DND-41 (cell line): ENCODE data around the gene SDCCAG8.

ENCODE experiments used
- ATAC-seq: fragments of 200-7000 bp; cut with Tn5 transposase; 3 replicates; pipeline ENCODE4 v1.9.1; 2021; ENCODE audit warnings: low read depth; ENCODE audit not compliant: insufficient read depth
- DNase-seq: peaks from one replicate; pipeline ENCODE4 v3.0.0-alpha.2; 2020
- H2AFZ ChIP-seq: 2 replicates; pipeline ENCODE4 v1.6.0; 2012; ENCODE audit warnings: low read depth, low read length
- H3K27ac ChIP-seq: 2 replicates; pipeline ENCODE4 v1.5.1; 2012; ENCODE audit warnings: low read length, inconsistent platforms
- H3K27me3 ChIP-seq: fragments of 200-600 bp; sonication (generic); 2 replicates; pipeline ENCODE4 v1.6.0; 2012; ENCODE audit warnings: low read length, mild to moderate bottlenecking, inconsistent platforms; ENCODE audit not compliant: insufficient read depth, poor library complexity
- H3K36me3 ChIP-seq: 2 replicates; pipeline ENCODE4 v1.5.1; 2012; ENCODE audit warnings: low read length, inconsistent platforms; ENCODE audit not compliant: insufficient read depth
- H3K4me1 ChIP-seq: 2 replicates; pipeline ENCODE4 v1.5.1; 2012; ENCODE audit warnings: mild to moderate bottlenecking, low read length; ENCODE audit not compliant: insufficient read depth
- H3K4me2 ChIP-seq: 2 replicates; pipeline ENCODE4 v1.6.0; 2012; ENCODE audit warnings: mild to moderate bottlenecking, moderate library complexity, low read length, inconsistent platforms; ENCODE audit not compliant: insufficient read depth
- H3K4me3 ChIP-seq, 2 experiments: fragments of 200-600 bp in 1 of 2; shearing (Covaris generic) in 1 of 2; 2 replicates each; pipeline ENCODE4 v1.5.1; 2012 to 2016; ENCODE audit warnings: inconsistent platforms in 2 of 2, low read length in 2 of 2, mild to moderate bottlenecking in 2 of 2, low read depth in 1 of 2, moderate library complexity in 1 of 2
- H3K79me2 ChIP-seq: 2 replicates; pipeline ENCODE4 v1.6.0; 2012; ENCODE audit warnings: low read length, inconsistent platforms; ENCODE audit not compliant: insufficient read depth
- H3K9ac ChIP-seq: 2 replicates; pipeline ENCODE4 v1.6.0; 2012; ENCODE audit warnings: low read depth, mild to moderate bottlenecking, inconsistent platforms, low read length, moderate library complexity
- H3K9me3 ChIP-seq: 2 replicates; pipeline ENCODE4 v1.5.1; 2012; ENCODE audit warnings: low read length, moderate library complexity, mild to moderate bottlenecking, inconsistent platforms; ENCODE audit not compliant: insufficient read depth, severe bottlenecking
- H4K20me1 ChIP-seq: 2 replicates; pipeline ENCODE4 v1.6.0; 2012; ENCODE audit warnings: low read length; ENCODE audit not compliant: insufficient read depth
- EZH2 ChIP-seq: IDR thresholded peaks from 3 replicates; pipeline ENCODE4 v1.6.1; 2012; ENCODE audit warnings: borderline replicate concordance, low read depth, mild to moderate bottlenecking, moderate library complexity, low read length, inconsistent platforms; ENCODE audit not compliant: severe bottlenecking
- TF ChIP-seq, protein P1 (sequence below): IDR thresholded peaks from 2 replicates; pipeline ENCODE4 v1.5.1; 2012; ENCODE audit warnings: borderline replicate concordance, low read length, moderate library complexity, mild to moderate bottlenecking; ENCODE audit not compliant: poor library complexity, severe bottlenecking; ENCODE audit errors: extremely low read depth

SDCCAG8 gene

DNA sequence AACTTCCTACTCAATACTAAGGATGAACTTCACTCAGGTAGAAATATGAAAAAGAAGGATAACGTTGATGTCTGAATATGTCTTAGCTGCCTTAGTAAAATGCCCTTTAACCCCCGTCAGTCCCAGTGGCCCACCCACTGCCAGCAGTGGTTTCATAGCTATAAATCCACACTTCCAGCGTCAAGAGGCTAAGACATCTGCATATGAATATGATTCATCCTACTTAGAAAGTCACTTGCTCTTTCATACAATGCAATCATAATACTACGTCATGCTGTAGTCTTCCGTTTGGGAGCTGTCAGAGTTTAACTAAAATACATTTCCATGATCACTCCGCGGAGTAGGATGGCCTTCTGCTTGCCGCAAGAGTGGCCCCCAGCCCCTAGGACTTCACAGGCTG, 247.3 kb downstream of the SDCCAG8 start:
- ATAC-seq (no peak), DNase-seq (no peak)
- Histone ChIP-seq H2AFZ (no peak overlapping the region), H3K4me1 (no peaks in the 10 kb centered on the region), H3K36me3 (peaks cover 31% of the 10 kb centered on the region; the same call in 1 of the 2 replicates), H3K4me2 (no peak overlapping the region), H4K20me1 (no peaks in the 10 kb centered on the region), H3K4me3 (no peak overlapping the region), H3K27ac (no peak overlapping the region), H3K9ac (no peak overlapping the region), H3K79me2 (no peaks in the 10 kb centered on the region), H3K9me3 (no peaks in the 10 kb centered on the region), H3K27me3 (no peaks in the 10 kb centered on the region)
- no peak for TF ChIP-seq EZH2
- TF ChIP-seq, protein P1, sequence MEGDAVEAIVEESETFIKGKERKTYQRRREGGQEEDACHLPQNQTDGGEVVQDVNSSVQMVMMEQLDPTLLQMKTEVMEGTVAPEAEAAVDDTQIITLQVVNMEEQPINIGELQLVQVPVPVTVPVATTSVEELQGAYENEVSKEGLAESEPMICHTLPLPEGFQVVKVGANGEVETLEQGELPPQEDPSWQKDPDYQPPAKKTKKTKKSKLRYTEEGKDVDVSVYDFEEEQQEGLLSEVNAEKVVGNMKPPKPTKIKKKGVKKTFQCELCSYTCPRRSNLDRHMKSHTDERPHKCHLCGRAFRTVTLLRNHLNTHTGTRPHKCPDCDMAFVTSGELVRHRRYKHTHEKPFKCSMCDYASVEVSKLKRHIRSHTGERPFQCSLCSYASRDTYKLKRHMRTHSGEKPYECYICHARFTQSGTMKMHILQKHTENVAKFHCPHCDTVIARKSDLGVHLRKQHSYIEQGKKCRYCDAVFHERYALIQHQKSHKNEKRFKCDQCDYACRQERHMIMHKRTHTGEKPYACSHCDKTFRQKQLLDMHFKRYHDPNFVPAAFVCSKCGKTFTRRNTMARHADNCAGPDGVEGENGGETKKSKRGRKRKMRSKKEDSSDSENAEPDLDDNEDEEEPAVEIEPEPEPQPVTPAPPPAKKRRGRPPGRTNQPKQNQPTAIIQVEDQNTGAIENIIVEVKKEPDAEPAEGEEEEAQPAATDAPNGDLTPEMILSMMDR: no peak

DNA sequence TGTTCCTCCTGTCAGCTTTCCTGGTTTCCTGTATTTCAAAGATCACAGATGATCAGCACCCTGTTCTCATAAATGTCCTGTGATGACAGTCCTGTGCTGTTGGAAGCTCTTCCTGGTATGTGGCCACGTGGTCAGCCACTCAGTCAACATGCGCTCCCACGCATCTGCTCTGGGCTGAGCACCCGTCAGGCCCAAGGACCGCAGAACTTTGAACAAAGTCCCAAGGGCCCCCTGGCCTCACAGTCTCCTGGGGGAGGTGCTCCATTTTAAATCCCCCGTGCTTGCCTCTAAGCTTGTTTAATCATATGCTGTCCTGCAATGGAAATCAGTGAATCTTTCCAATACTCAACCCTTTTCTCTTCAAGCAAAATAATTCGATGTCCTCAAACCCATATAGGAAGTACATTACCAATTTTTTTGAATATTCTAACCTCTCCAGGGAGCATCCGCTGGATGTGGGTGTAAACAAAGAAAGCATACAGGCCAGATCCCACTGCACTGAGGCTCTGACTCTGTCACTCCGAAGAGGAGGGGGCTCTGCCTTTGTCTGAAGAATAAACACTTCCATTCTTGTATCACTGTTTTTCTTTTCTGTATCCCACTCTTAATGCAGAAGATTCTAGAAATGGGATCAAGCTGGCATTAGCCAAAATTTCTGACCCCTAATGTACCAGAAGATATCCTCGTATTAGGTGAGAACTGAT, 250.3 kb downstream of the SDCCAG8 start:
- Histone ChIP-seq H3K27ac (no peak overlapping the region), H3K36me3 (peaks cover 28% of the 10 kb centered on the region), H3K4me2 (no peak overlapping the region), H3K27me3 (no peaks in the 10 kb centered on the region), H3K9me3 (no peaks in the 10 kb centered on the region), H3K79me2 (no peaks in the 10 kb centered on the region), H3K9ac (no peak overlapping the region), H2AFZ (no peak overlapping the region), H3K4me1 (no peaks in the 10 kb centered on the region; the same call in 1 of the 2 replicates), H4K20me1 (no peaks in the 10 kb centered on the region), H3K4me3 (no peak overlapping the region)
- no peak for TF ChIP-seq EZH2
- DNase-seq (no peak), ATAC-seq (no peak)

DNA sequence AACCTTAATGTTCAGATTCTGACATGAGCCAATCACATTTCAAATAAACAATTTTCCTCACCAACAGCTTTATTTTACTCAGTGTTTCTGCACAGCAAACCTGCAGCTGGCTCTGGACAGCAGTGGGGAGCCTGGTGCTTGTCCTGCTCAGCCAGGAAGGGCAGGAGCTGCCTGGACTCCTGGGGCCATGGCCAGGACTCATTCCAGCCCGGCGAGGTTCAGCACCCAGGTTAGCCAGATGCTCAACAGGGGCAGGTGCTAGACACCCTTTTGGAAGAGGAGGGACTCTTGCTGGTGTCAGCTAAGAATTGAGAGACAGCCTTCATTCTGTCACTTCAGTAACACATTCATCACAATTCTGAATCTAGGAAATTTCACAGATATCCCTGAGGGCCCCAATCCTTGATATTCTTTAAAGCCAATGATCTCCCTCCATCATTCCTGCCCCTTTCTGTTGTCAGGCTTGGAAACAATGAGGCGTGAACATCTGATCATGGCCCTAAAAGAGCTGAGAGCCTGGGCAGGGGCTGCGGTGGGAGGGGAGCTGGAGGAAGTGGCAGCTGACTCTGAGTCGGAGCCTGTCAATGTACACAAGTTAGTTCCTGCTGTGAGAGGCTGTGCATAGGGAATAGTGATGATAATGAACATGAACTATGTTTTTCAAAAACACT, 251.3 kb downstream of the SDCCAG8 start:
- Histone ChIP-seq H3K27ac (no peak overlapping the region), H3K4me3 (no peak overlapping the region), H3K9me3 (no peaks in the 10 kb centered on the region), H2AFZ (no peak overlapping the region), H3K4me2 (no peak overlapping the region), H3K79me2 (no peaks in the 10 kb centered on the region), H4K20me1 (no peaks in the 10 kb centered on the region), H3K36me3 (peaks cover 25% of the 10 kb centered on the region), H3K4me1 (no peaks in the 10 kb centered on the region; the same call in 1 of the 2 replicates), H3K27me3 (no peaks in the 10 kb centered on the region), H3K9ac (no peak overlapping the region)
- DNase-seq: no peak
- no peak for TF ChIP-seq EZH2
- TF ChIP-seq, protein P1: no peak
- ATAC-seq: no peak

DNA sequence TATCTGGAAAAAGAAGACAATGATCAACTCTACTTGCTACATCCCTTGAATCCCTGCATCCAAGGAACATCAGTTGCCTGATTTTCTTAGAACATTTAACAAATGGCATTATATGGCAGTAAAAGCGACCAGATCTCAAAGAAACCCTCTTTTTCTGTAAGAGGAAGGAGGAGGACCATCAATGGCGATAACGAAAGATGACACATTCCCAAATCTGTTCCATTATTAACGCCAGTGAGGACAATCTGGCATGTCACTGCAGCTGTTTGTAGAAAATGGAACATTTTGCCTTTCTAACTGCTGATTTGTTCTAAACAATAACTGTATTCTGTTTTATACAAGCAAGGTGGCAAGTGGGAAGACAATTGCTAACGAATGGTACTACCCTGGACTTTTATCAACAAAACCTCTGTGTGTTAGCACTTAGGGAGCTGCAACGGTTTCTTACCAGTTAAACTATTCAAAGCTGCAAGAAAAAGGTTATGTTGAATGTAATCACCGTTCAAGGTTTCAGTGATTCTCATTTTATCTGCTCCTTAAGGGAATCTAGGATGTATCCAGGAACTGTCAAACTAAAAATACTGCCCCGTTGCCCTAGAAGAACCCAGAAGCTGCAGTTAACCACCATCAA, 251.9 kb downstream of the SDCCAG8 start:
- H4K20me1 ChIP-seq: no peaks in the 10 kb centered on the region
- no peaks in the 10 kb centered on the region for H3K27me3 ChIP-seq
- no peaks in the 10 kb centered on the region; the same call in 1 of the 2 replicates for H3K4me1 ChIP-seq
- DNase-seq (no peak), ATAC-seq (no peak)
- TF ChIP-seq, protein P1: no peak
- TF ChIP-seq EZH2: no peak
- no peak overlapping the region for H2AFZ ChIP-seq
- no peaks in the 10 kb centered on the region for H3K9me3 ChIP-seq
- H3K9ac ChIP-seq: no peak overlapping the region
- no peak overlapping the region for H3K4me3 ChIP-seq
- H3K4me2 ChIP-seq: no peak overlapping the region
- 0 out of 2 replicates have a peak overlapping the region, but pooled peaks have one; percentile 32 for H3K27ac ChIP-seq
- peaks cover 25% of the 10 kb centered on the region for H3K36me3 ChIP-seq
- H3K79me2 ChIP-seq: no peaks in the 10 kb centered on the region
